Ovary (tissue), 9 donors: Measurements from ENCODE around the gene TIAL1. TPM values are rescaled to one million over a fixed set of nuclear protein-coding genes. Genes with fewer than 3 reads are reported as not detected.

Experiments
- DNase-seq, 5 donors: peaks; one replicate each; pipeline ENCODE4 v3.0.0-alpha.2; 2019 to 2020
- H3K27ac ChIP-seq, 2 donors: fragments of 200-600 bp; one replicate each; pipeline versions ENCODE4 v1.5.1 to v1.8.0; 2019 to 2022
- H3K27me3 ChIP-seq: fragments of 200-600 bp; one replicate; pipeline ENCODE4 v1.8.0; 2022
- H3K36me3 ChIP-seq: fragments of 200-600 bp; sonication (generic); one replicate; pipeline ENCODE4 v1.5.1; 2019
- H3K4me1 ChIP-seq: one replicate; pipeline ENCODE4 v1.8.1; 2013; ENCODE audit warnings: mild to moderate bottlenecking, moderate library complexity; ENCODE audit not compliant: insufficient read depth
- H3K4me3 ChIP-seq: fragments of 200-600 bp; sonication (generic); one replicate; pipeline ENCODE4 v1.5.1; 2017
- H3K9me3 ChIP-seq, 2 donors: fragments of 200-600 bp in 1 of 2; sonication (generic) in 1 of 2; one replicate each; pipeline versions ENCODE4 v1.5.1 to v1.8.1; 2013 to 2019; ENCODE audit warnings: mild to moderate bottlenecking in 1 of 2, moderate library complexity in 1 of 2
- EP300 ChIP-seq: sonication (generic); formaldehyde crosslinking; IDR thresholded peaks from one replicate; pipeline ENCODE4 v1.6.1; 2017; ENCODE audit warnings: antibody characterized with exemption
- POLR2A ChIP-seq: fragments of 450-650 bp; IDR thresholded peaks from one replicate; pipeline ENCODE4 v1.6.1; 2017; ENCODE audit warnings: antibody characterized with exemption, mild to moderate bottlenecking, moderate library complexity
- WGBS, 3 donors: extraction: QIAGEN DNeasy Blood & Tissue Kit in 1 of 3; methylation state at CpG; one replicate each; pipeline versions ENCODE4 v1.1.5 to v1.1.7; 2013 to 2017; 5-methylcytosine and 5-hydroxymethylcytosine counted together
- intact Hi-C, 4 donors: fragments of 100-400 bp; cut with DNase I; formaldehyde crosslinking; loops; one replicate each; pipeline versions ENCODE4 v1.11.0 to v1.15.1; 2022 to 2023
- polyA plus RNA-seq, 2 donors: library from polyadenylated mRNA; stranded (reverse); fragments of 200-250 nt in 1 of 2; fragments of 350-450 nt in 1 of 2; fragmentation: Illumina TruSeq in 1 of 2; extraction: RNeasy Lipid Tissue Mini Kit (QIAGEN cat#74804) in 1 of 2; gene quantifications; one replicate each; pipeline ENCODE4 v1.2.3, GENCODE V29; 2013 to 2014
- total RNA-seq, 7 donors: library from RNA; depleted of rRNA in 2 of 7; stranded (reverse); fragments of >200 nt in 2 of 7; fragmentation: NEBNext Ultra II Directional in 3 of 7; extraction: Animal tissue kit (Norgen Biotek cat#: 25700) in 3 of 7; gene quantifications; one replicate each; pipeline versions ENCODE4 v1.1.0 to v1.2.4, GENCODE V29; 2016 to 2023
- TF ChIP-seq, protein P1 (sequence below), 3 donors: fragments of 450-650 bp in 2 of 3; fragments of 200-600 bp in 1 of 3; IDR thresholded peaks; one replicate each; pipeline versions ENCODE4 v1.5.1 to v1.8.0; 2016 to 2022; ENCODE audit warnings: antibody characterized with exemption in 3 of 3, mild to moderate bottlenecking in 1 of 3
- donor health status: DM: no; HTN: no; CAD: no; lungs with moderate emphysema.
- donor health status: DM: no; HTN: no; CAD: no.
- donor health status: Bipolar disorder and iron deficiency.
- donor health status: DM: yes; HTN: yes; CAD: no.
- donor health status: DM: no; HTN: no; CAD: no.
- donor health status: DM: yes; HTN: yes; CAD: no.

TIAL1 gene
- total and polyA plus RNA-seq, 9 donors = 48.2 to 113 (median 99.5) TPM

DNA sequence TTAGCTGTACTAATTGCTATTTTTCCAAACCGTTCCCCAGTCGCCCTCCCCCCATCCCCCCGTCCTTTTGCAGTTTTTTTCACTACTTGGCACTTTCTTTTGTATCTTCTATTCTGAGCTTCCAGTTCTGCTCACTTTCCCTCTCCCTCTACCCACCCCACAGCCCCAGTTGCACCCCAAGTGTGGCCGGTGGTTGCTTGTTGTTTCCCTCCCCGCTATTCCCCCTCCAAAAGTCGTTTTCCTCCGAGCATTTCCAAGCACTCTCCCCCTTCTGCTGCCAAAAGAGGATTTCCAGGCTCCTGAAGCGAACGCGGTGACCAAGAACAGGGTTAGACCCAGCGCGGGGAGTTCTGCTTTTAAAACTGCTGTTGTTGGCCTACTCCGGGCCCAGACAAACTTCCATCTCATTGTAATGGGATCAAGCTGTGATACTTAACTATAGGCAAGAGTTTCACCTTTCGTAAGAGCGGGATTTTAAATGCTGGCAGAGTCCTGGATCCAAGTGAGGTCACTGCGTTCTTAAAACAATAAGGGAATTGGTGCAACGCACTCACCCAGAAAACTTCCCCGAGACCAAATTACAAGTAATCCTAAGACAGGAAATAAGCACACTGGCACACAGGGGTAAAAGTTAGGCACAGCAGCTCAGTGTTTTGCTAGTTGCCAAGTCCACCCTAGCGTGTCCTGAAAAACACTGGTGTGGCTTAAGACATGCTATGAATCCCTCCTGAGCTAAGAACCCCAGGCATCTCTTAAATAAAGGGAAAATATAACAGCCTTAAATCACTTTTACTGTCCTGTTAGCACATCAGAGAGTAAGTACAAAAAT lies 52.7 kb downstream of the TIAL1 start:
- no peak for DNase-seq
- H3K27me3 ChIP-seq = no peaks in the 10 kb centered on the region
- H3K9me3 ChIP-seq = no peaks in the 10 kb centered on the region
- H3K36me3 ChIP-seq = no peaks in the 10 kb centered on the region
- H3K4me1 ChIP-seq = peaks cover 5% of the 10 kb centered on the region
- intact Hi-C loops = no loop called here
- no peak for TF ChIP-seq EP300
- TF ChIP-seq, protein P1, sequence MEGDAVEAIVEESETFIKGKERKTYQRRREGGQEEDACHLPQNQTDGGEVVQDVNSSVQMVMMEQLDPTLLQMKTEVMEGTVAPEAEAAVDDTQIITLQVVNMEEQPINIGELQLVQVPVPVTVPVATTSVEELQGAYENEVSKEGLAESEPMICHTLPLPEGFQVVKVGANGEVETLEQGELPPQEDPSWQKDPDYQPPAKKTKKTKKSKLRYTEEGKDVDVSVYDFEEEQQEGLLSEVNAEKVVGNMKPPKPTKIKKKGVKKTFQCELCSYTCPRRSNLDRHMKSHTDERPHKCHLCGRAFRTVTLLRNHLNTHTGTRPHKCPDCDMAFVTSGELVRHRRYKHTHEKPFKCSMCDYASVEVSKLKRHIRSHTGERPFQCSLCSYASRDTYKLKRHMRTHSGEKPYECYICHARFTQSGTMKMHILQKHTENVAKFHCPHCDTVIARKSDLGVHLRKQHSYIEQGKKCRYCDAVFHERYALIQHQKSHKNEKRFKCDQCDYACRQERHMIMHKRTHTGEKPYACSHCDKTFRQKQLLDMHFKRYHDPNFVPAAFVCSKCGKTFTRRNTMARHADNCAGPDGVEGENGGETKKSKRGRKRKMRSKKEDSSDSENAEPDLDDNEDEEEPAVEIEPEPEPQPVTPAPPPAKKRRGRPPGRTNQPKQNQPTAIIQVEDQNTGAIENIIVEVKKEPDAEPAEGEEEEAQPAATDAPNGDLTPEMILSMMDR (IDR thresholded peaks at IDR 0.05) = no peak
- no peak for TF ChIP-seq POLR2A
- WGBS, 3 donors = 38 to 42% (median 38%) methylated on average over 19 of the region's 19 CpGs
- H3K4me3 ChIP-seq = peak overlapping the region; percentile 92
- no peak overlapping the region for H3K27ac ChIP-seq

DNA sequence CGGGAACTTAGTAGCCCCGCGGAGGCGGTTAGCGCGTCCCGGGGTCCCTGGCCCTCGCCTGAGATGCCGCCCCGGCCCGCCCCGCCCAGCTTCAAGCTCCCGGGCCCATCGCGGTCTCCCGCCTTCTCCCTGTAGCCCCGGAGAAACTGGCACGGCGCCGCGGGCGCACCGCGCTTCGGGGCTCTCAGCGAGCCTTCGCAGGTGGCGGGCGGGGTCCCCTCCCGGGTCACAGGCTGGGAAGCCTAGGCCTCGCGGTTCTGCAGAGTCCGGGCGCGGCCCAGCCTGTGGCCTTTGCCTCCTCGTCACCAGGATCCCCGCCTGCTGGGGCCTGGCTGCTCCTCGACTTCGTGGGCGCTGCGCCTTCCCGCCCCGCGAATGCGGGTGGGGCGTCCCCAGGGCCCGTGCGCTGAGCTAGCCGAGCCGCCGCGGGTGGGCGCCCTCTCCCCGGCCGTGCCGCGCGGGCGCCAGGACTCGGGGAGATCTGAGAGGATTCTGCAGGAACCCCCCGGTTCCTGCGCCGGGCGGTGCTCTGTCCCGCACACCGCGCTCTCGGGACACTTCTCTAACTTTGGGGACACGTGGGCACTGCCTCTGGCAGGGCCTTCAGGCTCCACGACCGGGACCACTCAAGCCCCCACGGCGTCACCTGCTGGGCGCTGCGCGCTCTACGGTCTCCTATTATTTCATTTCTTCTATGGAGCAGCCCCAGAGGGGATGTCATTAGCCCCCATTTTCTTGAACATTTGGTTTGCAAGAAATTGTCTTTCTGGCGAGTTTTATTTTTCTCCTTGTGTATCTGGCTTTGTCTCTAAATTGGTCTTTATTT lies 53.6 kb downstream of the TIAL1 start:
- intact Hi-C loops = no loop called here
- TF ChIP-seq, protein P1 (IDR thresholded peaks at IDR 0.05) = peak in 1 of 3 donors; percentile 49
- TF ChIP-seq POLR2A = no peak
- no peaks in the 10 kb centered on the region for H3K9me3 ChIP-seq
- peak overlapping the region; percentile 44 to 67 for H3K27ac ChIP-seq
- peaks cover 5% of the 10 kb centered on the region for H3K4me1 ChIP-seq
- H3K36me3 ChIP-seq = no peaks in the 10 kb centered on the region
- peak overlapping the region; percentile 92 for H3K4me3 ChIP-seq
- H3K27me3 ChIP-seq = no peaks in the 10 kb centered on the region
- 1% methylated on average over 45 to 78 of the region's 78 CpGs for WGBS, 3 donors
- peak; percentile 25 to 72 (median 57) for DNase-seq

DNA sequence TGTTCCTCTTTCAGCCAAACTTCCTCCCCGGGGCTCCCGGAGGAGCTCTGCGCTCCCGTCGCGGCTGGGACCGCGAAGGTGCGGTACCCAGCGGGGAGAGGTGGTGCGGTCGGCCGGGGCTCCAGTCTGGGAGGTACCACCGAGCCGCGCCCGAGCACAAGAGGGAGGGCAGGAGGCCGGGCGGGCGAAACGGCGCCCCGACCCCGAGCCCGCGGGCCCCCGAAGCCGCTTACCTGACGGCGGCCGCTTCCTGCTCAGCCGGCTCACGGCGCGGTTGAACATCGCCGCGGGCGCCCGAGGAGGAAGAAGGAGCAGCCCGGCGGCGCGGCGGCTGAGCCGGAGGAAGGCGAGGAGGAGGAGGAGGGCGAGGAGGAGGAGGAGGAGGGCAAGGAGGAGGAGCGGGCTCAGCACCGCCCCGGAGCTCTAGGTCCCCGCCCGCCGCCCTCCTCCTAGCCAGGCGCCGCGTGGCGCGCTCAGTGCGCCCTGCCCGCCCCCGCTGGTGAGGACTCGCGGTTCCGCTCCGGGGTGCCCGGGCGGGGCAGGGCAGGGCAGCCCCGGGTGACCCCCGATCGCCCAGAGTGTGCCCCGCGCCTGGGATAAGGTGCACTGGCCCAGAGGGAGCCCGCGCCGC lies 54.3 kb downstream of the TIAL1 start, which contains the start of gene RGS10:
Gene RGS10 (minus strand): TSS at position 363 of the 631 bp plus-strand sequence. CDS start 81 bp downstream, at position 282.
- H3K4me3 ChIP-seq = peak within 1 kb of the TSS; percentile 92
- peak within 1 kb of the TSS; percentile 57 to 67 for H3K27ac ChIP-seq
- peaks cover 5% of the 10 kb centered on the region for H3K4me1 ChIP-seq
- no peak for TF ChIP-seq EP300
- TF ChIP-seq, protein P1 (IDR thresholded peaks at IDR 0.05) = no peak
- TF ChIP-seq POLR2A = peak; percentile 42
- no peaks in the 10 kb centered on the region for H3K36me3 ChIP-seq
- 0% methylated on average over 60 to 74 of the region's 76 CpGs for WGBS, 3 donors
- intact Hi-C loops = no loop called here
- H3K9me3 ChIP-seq = no peaks in the 10 kb centered on the region
- H3K27me3 ChIP-seq = no peaks in the 10 kb centered on the region
- DNase-seq = peak; percentile 33 to 79 (median 75)
